GM12872 (cell line): ENCODE results near the gene MBL2.

Source experiments
- CTCF ChIP-seq: IDR thresholded peaks from 3 replicates; pipeline ENCODE4 v1.5.1; 2011; ENCODE audit warnings: low read depth, mild to moderate bottlenecking, low read length, moderate library complexity; ENCODE audit not compliant: insufficient read depth

The MBL2 gene

GRCh38 chr10:52750629-52751028 is 22.0 kb downstream of the MBL2 start:
- no peak for TF ChIP-seq CTCF

DNA sequence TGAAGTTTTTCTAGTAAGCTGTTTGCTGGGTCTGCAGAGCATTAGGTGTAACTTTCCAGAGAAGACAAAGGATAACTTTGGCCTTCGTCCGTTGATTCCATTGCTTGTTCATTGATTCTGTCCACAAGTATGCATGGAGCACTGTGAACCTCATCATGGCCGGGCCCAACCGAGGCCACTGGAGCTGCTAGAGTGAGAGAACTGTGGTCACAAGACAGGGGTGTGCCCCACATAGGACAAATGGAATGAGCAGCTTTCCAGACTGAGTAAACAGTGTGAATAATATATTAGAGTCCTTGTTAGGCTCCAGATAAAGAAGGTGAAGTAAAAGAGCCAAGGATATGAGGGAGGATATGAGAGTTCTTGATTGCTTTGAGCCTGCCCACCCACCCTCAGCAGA is 24.9 kb downstream of the MBL2 start:
- TF ChIP-seq CTCF = no peak

GRCh38 chr10:52746169-52746568 is 26.4 kb downstream of the MBL2 start:
- 0 out of 3 replicates have a peak, but pooled peaks have one; percentile 3 for TF ChIP-seq CTCF

- TF ChIP-seq CTCF = no peak
These were observed 28.4 kb downstream of the MBL2 start for GRCh38 chr10:52744057-52744805.

- no peak for TF ChIP-seq CTCF
These were observed 29.9 kb downstream of the MBL2 start for GRCh38 chr10:52742731-52743130.

GRCh38 chr10:52741851-52742250 is 30.7 kb downstream of the MBL2 start:
- TF ChIP-seq CTCF = no peak

GRCh38 chr10:52740913-52741675 is 31.5 kb downstream of the MBL2 start:
- TF ChIP-seq CTCF = peak; percentile 95
